B cell (primary cell): ENCODE measurements around the gene DEFB110. TPM values are rescaled to one million over a fixed set of nuclear protein-coding genes. Genes with fewer than 3 reads are reported as not detected.

Source experiments
- ATAC-seq: fragments of 200-7000 bp; cut with Tn5 transposase; one replicate; pipeline ENCODE4 v1.10.0; 2021; ENCODE audit warnings: low read depth, mild to moderate bottlenecking, moderate number of reproducible peaks, moderate library complexity
- CTCF ChIA-PET: fragments of 350-600 bp; sonication (Branson Sonifier 250); formaldehyde crosslinking; loops from one replicate; lab custom pipeline; 2021; ENCODE audit warnings: antibody characterized with exemption, inconsistent platforms; lab: Charles Lee
- POLR2A ChIA-PET: fragments of 350-600 bp; sonication (Branson Sonifier 250); formaldehyde crosslinking; loops from one replicate; lab custom pipeline; 2021; ENCODE audit warnings: antibody characterized with exemption; lab: Charles Lee
- DNase-seq: peaks from one replicate; pipeline ENCODE4 v3.0.0; 2013
- H2AFZ ChIP-seq: 2 replicates; pipeline ENCODE4 v1.6.1; 2012; ENCODE audit warnings: mild to moderate bottlenecking, low read depth, low read length; ENCODE audit not compliant: insufficient read depth, poor library complexity, severe bottlenecking
- H3K27ac ChIP-seq, 2 donors: 1 replicate in 1 of 2; 2 replicates in 1 of 2; pipeline ENCODE4 v1.5.1; 2012 to 2013; ENCODE audit warnings: low read length in 2 of 2, mild to moderate bottlenecking in 2 of 2, moderate library complexity in 1 of 2
- H3K27me3 ChIP-seq, 4 experiments: fragments of 200-600 bp in 1 of 4; sonication (generic) in 1 of 4; replicated peaks in 1 of 4; 1 replicate in 2 of 4; 2 replicates in 2 of 4; pipeline versions ENCODE4 v1.6.1 to v1.7.0; 2013 to 2016; ENCODE audit warnings: low read length in 3 of 4, mild to moderate bottlenecking in 2 of 4, mixed read lengths in 1 of 4, moderate library complexity in 1 of 4; ENCODE audit not compliant: insufficient read depth in 4 of 4, control insufficient read depth in 3 of 4; ENCODE audit errors: control extremely low read depth in 1 of 4
- H3K36me3 ChIP-seq, 2 experiments: replicated peaks in 1 of 2; 1 replicate in 1 of 2; 2 replicates in 1 of 2; pipeline versions ENCODE4 v1.6.1 to v1.7.1; 2013; ENCODE audit warnings: low read length in 1 of 2; ENCODE audit not compliant: insufficient read depth in 2 of 2, control insufficient read depth in 1 of 2; ENCODE audit errors: control extremely low read depth in 1 of 2, extremely low read depth in 1 of 2
- H3K4me1 ChIP-seq, 2 donors: fragments of 200-600 bp in 1 of 2; sonication (generic) in 1 of 2; 1 replicate in 1 of 2; 2 replicates in 1 of 2; pipeline versions ENCODE4 v1.5.1 to v1.6.1; 2013 to 2017; ENCODE audit warnings: low read length in 2 of 2; ENCODE audit not compliant: control insufficient read depth in 2 of 2, insufficient read depth in 2 of 2
- H3K4me2 ChIP-seq: replicated peaks from 2 replicates; pipeline ENCODE3; 2012; ENCODE audit warnings: mild to moderate bottlenecking, low read depth, low read length; ENCODE audit not compliant: poor library complexity, severe bottlenecking
- H3K4me3 ChIP-seq, 5 experiments: fragments of 200-600 bp in 1 of 5; sonication (generic) in 1 of 5; 1 replicate in 3 of 5; 2 replicates in 2 of 5; pipeline versions ENCODE4 v1.5.1 to v1.7.0; 2011 to 2016; ENCODE audit warnings: low read length in 4 of 5, mild to moderate bottlenecking in 4 of 5, low read depth in 2 of 5, control low read depth in 1 of 5, moderate library complexity in 1 of 5; ENCODE audit not compliant: insufficient read depth in 1 of 5; ENCODE audit errors: control extremely low read depth in 1 of 5, extremely low read depth in 1 of 5
- H3K79me2 ChIP-seq: fragments of 200-600 bp; sonication (generic); one replicate; pipeline ENCODE4 v1.6.0; 2016; ENCODE audit warnings: low read length; ENCODE audit not compliant: control insufficient read depth, insufficient read depth
- H3K9ac ChIP-seq: fragments of 200-600 bp; sonication (generic); 2 replicates; pipeline ENCODE4 v1.6.1; 2017; ENCODE audit warnings: mild to moderate bottlenecking, low read length, moderate library complexity
- H3K9me3 ChIP-seq, 3 donors: one replicate each; pipeline versions ENCODE4 v1.6.1 to v1.7.1; 2013; ENCODE audit warnings: low read length in 2 of 3; ENCODE audit not compliant: control insufficient read depth in 2 of 3, insufficient read depth in 1 of 3; ENCODE audit errors: control extremely low read depth in 1 of 3
- H4K20me1 ChIP-seq: 2 replicates; pipeline ENCODE4 v1.6.0; 2012; ENCODE audit warnings: mild to moderate bottlenecking, low read length; ENCODE audit not compliant: insufficient read depth, control insufficient read depth, poor library complexity, severe bottlenecking
- H3K27ac Mint-ChIP-seq: one replicate; pipeline ENCODE4 v1.8.0; 2021; ENCODE audit warnings: mixed read lengths
- H3K27me3 Mint-ChIP-seq: one replicate; pipeline ENCODE4 v1.8.0; 2021; ENCODE audit warnings: mixed read lengths
- H3K4me1 Mint-ChIP-seq: one replicate; pipeline ENCODE4 v1.8.0; 2021; ENCODE audit warnings: mixed read lengths
- H3K4me3 Mint-ChIP-seq: one replicate; pipeline ENCODE4 v1.8.0; 2021; ENCODE audit warnings: mixed read lengths
- H3K9me3 Mint-ChIP-seq: one replicate; pipeline ENCODE4 v1.8.0; 2022; ENCODE audit warnings: mixed read lengths; ENCODE audit not compliant: insufficient read depth
- CTCF ChIP-seq: fragments of 200-600 bp; IDR thresholded peaks from one replicate; pipeline ENCODE4 v1.8.0; 2022; ENCODE audit warnings: antibody characterized with exemption, mild to moderate bottlenecking
- EZH2 ChIP-seq: IDR thresholded peaks from 2 replicates; pipeline ENCODE4 v1.6.1; 2012; ENCODE audit warnings: borderline replicate concordance, low read depth, mild to moderate bottlenecking, moderate library complexity, low read length; ENCODE audit not compliant: insufficient read depth, poor library complexity, severe bottlenecking
- WGBS: methylation state at CpG from one replicate; pipeline ENCODE4 v1.1.5; 2013; ENCODE audit warnings: missing lambda C conversion rate; ENCODE audit not compliant: insufficient coverage; 5-methylcytosine and 5-hydroxymethylcytosine counted together
- intact Hi-C: fragments of 100-400 bp; cut with micrococcal nuclease; formaldehyde crosslinking; loops from one replicate; pipeline ENCODE4 v1.10.0; 2022
- polyA plus RNA-seq: library from polyadenylated mRNA; depleted of rRNA; stranded (reverse); fragments of >200 nt; gene quantifications from 2 replicates; pipeline ENCODE4 v1.2.3, GENCODE V29; 2012
- total RNA-seq, 2 donors: library from RNA; stranded (reverse); fragments of 120-200 nt in 1 of 2; gene quantifications; 1 replicate in 1 of 2; 2 replicates in 1 of 2; pipeline versions ENCODE4 v1.2.3 to v1.2.4, GENCODE V29; 2013 to 2022

The DEFB110 gene
- total and polyA plus RNA-seq, 2 donors (not counting 1 experiment from before 2014, with no cell fraction given) = not detected

DNA sequence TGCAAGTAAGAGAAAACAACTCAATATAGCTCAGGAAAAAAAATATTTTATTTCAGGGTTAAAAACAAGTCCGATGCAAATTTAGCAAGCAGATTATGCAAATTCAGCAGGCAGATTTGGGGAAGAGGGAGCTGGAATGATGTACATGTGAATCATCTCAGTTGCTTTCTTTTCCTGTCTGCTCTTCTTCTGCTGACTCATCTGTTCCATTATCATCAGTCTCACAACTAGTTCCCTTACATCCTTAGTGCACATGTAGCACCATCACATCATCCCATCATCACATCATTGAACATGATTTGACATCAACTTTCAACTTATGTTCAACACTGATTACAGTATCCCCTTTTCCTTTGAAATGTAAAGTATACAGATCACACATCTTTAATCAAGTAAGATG, 40.9 kb downstream of the DEFB110 start:
- Histone ChIP-seq H3K9ac (no peak overlapping the region), H3K4me2 (no peak overlapping the region), H3K4me1 (no peaks in the 10 kb centered on the region), H2AFZ (no peak overlapping the region), H3K4me3 (no peak overlapping the region), H3K9me3 (no peaks in the 10 kb centered on the region), H3K79me2 (no peaks in the 10 kb centered on the region), H3K27me3 (no peaks in the 10 kb centered on the region), H3K36me3 (no peaks in the 10 kb centered on the region), H4K20me1 (no peaks in the 10 kb centered on the region), H3K27ac (no peak overlapping the region)
- Mint-ChIP-seq H3K4me1 (peaks cover 2% of the 10 kb centered on the region), H3K4me3 (no peak overlapping the region), H3K27ac (no peak overlapping the region), H3K27me3 (no peaks in the 10 kb centered on the region), H3K9me3 (no peaks in the 10 kb centered on the region)
- DNase-seq = no peak
- ChIA-PET CTCF (interaction anchor here (1.3 kb wide), 1 partner anchor 12 kb away, joined by 4 read pairs; no protein-coding TSS in a partner anchor), POLR2A (no interaction called here)
- intact Hi-C loops = loop anchor here (1.0 kb wide), 1 partner anchor 9 kb away; no protein-coding TSS in a partner anchor
- WGBS = no CpG with 5 or more reads among the region's 1 CpG
- no peak for TF ChIP-seq EZH2
- no peak for TF ChIP-seq CTCF
- ATAC-seq = no peak

GRCh38 chr6:49979584-49979983, 42.2 kb downstream of the DEFB110 start:
- POLR2A ChIA-PET = no interaction called here
- H3K79me2 ChIP-seq = no peaks in the 10 kb centered on the region
- H3K36me3 ChIP-seq = no peaks in the 10 kb centered on the region
- H3K4me2 ChIP-seq = no peak overlapping the region
- H3K4me3 ChIP-seq = no peak overlapping the region
- H2AFZ ChIP-seq = no peak overlapping the region
- no peak overlapping the region for H3K4me3 Mint-ChIP-seq
- DNase-seq (no peak), ATAC-seq (no peak)
- 55% methylated on average over 4 of the region's 4 CpGs for whole genome bisulfite sequencing
- H3K9ac ChIP-seq = no peak overlapping the region
- no peaks in the 10 kb centered on the region for H3K9me3 ChIP-seq
- H4K20me1 ChIP-seq = no peaks in the 10 kb centered on the region
- H3K4me1 Mint-ChIP-seq = peaks cover 2% of the 10 kb centered on the region
- H3K27ac Mint-ChIP-seq = no peak overlapping the region
- no peaks in the 10 kb centered on the region for H3K4me1 ChIP-seq
- CTCF ChIA-PET = no interaction called here
- no peak overlapping the region for H3K27ac ChIP-seq
- no peaks in the 10 kb centered on the region for H3K27me3 ChIP-seq
- no peaks in the 10 kb centered on the region for H3K9me3 Mint-ChIP-seq
- H3K27me3 Mint-ChIP-seq = no peaks in the 10 kb centered on the region
- no peak for TF ChIP-seq EZH2
- TF ChIP-seq CTCF = no peak
- intact Hi-C loops = no loop called here
